HFF-Myc (cell line): ENCODE measurements around the gene GGTA1.
"Not testable (repeated sequence)": the region's sequence is repeated elsewhere in the genome, so short reads cannot be mapped to it uniquely, and the experiment has no call there.

Experiments used
- DNase-seq: peaks from one replicate; pipeline ENCODE4 v3.0.0-alpha.2; 2011; ENCODE audit warnings: low read depth; ENCODE audit errors: extremely low read depth
- H3K4me3 ChIP-seq: replicated peaks from 2 replicates; pipeline ENCODE4 v1.5.1; 2011; ENCODE audit warnings: low read depth, mild to moderate bottlenecking, control low read depth, low read length
- TF ChIP-seq, protein P1 (sequence below): IDR thresholded peaks from 2 replicates; pipeline ENCODE4 v1.5.1; 2012; ENCODE audit warnings: mild to moderate bottlenecking, low read depth, low read length, control low read depth; ENCODE audit errors: missing control alignments

The GGTA1 gene

DNA sequence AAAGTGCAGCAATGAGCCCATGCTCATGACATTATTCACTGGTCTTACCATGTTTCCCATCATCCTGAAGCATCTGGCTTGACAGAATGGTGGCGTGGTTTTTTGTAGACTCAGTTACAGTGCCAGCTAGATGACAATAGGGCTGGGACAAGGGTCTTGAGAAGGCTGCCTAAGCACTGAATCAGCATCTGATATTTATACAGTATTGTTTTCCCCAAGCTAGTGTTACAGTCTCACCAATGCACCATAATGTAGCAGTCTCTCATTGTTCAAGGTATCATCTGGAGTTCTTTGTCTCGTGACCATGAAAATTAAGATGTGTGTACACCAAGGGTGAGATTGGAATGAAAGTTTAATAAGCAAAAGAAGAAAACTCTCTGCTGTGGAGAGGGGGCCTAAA is 19.0 kb upstream of the GGTA1 start:
- no peak overlapping the region for H3K4me3 ChIP-seq
- TF ChIP-seq, protein P1, sequence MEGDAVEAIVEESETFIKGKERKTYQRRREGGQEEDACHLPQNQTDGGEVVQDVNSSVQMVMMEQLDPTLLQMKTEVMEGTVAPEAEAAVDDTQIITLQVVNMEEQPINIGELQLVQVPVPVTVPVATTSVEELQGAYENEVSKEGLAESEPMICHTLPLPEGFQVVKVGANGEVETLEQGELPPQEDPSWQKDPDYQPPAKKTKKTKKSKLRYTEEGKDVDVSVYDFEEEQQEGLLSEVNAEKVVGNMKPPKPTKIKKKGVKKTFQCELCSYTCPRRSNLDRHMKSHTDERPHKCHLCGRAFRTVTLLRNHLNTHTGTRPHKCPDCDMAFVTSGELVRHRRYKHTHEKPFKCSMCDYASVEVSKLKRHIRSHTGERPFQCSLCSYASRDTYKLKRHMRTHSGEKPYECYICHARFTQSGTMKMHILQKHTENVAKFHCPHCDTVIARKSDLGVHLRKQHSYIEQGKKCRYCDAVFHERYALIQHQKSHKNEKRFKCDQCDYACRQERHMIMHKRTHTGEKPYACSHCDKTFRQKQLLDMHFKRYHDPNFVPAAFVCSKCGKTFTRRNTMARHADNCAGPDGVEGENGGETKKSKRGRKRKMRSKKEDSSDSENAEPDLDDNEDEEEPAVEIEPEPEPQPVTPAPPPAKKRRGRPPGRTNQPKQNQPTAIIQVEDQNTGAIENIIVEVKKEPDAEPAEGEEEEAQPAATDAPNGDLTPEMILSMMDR, result no peak
- no peak for DNase-seq

- not testable (repeated sequence) for DNase-seq, H3K4me3 ChIP-seq
Measured at GRCh38 chr9:121513166-121513565, 13.5 kb upstream of the GGTA1 start.

- TF ChIP-seq, protein P1, result no peak
Measured at GRCh38 chr9:121510766-121511550, 11.3 kb upstream of the GGTA1 start.

DNA sequence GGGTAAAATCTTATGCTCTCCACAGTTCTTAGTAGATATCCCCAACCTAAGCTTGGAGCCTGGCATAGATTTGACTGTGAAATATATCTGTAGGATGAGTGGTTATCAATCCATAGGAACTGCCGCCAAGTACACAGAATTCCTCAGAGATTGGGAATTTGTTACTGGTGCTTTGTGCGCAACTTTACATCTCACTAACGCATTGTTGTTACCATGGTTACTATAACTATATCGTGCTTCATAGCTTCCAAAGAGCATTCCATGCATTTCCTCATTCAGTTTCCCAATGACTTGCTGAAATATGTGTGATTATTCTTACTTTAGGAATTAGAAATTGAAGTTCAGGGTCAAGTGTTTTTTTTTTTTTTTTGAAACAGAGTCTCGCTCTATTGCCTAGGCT is 9.5 kb upstream of the GGTA1 start:
- no peak overlapping the region for H3K4me3 ChIP-seq
- DNase-seq, result no peak
- TF ChIP-seq, protein P1, result no peak

More at GRCh38 chr9:121510766-121511550, 11.3 kb upstream of the GGTA1 start:
- no peak overlapping the region for H3K4me3 ChIP-seq
- no peak for DNase-seq

DNA sequence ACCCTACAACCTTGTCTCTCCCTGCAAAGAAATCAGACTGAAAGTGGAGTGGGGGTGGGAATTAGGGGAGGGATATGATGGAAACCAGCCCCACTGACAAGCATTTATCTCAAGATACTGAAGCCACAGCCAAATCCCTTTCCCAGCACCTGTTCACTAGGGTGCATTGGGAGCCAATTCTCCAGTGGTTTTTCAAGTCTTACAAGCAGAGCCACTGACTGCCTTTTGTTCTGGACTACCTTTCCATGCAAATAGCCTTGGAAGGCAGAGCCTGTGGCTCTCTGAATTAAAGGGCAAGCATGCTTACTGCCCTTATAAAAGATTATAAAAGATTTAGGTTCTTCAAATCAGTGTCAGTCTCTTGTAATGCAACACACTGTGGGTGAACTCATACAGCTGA is 8.8 kb upstream of the GGTA1 start:
- H3K4me3 ChIP-seq, result no peak overlapping the region
- TF ChIP-seq, protein P1, result no peak
- DNase-seq, result no peak

DNA sequence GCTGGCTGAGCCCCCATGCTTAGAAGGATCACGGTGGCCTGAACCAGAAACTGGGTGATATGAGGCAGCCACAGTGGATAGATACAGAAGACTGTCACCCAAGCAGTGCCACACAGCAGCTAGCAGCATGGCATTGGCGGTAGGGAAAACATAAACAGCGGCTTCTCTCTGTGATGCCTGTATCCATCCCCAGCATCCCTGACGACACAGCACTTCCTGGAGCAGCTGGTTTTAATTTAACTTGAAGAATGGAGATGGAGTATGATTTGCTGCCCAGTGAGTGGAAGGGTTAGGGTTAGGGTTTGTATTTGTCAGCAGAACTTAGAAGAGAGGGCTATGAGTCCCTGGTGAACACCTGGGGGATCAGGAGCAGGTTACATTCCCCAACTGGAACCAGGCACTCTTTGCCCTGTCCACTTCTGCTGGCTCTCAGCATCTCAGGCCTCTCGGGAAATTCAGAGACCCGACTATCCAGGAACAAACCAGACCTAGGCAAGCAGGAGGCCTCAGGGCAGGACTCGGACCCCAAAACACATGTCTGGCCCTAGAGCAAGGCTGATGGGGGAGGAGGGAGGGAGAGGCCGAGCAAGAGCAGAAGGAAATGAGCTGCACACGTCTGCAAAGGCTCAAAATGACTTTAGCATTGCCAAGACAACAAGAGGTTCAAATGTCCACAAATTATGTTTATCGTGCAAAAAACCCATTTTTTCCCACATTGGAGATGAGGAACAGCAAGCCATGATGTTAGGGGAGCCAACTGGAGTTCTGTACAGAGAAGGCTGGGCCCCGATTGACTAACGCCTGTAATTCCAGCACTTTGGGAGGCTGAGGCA is 6.5 kb upstream of the GGTA1 start:
- TF ChIP-seq, protein P1, result no peak
- no peak overlapping the region for H3K4me3 ChIP-seq
- peak; percentile 46 for DNase-seq

DNA sequence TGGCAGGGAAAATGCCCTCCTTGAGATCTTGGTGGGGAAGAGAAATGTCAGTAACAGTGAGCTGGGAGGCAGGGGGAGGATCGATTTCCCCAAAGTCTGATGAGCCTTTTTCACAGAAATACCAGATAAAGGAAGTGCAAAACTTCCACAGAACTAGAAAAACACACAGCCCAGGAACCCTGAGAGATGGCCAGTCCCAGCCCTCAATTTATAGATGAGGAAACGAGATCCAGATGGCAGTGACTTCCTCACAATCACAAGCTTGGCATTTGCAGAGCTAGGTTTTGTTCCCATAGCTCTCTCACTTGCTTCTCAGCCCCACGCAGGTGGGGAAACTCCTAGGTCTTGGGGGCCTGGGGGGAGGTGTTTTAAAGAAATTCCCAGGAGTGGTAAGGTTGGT is 3.8 kb upstream of the GGTA1 start:
- DNase-seq, result no peak
- no peak overlapping the region for H3K4me3 ChIP-seq
- TF ChIP-seq, protein P1, result no peak
